Upper lobe of left lung (tissue), 4 donors: ENCODE results near the gene GMIP.

Source experiments
- POLR2A ChIP-seq, 4 donors: fragments of 450-650 bp; IDR thresholded peaks; one replicate each; pipeline ENCODE4 v1.5.1; 2016 to 2017; ENCODE audit warnings: antibody characterized with exemption in 4 of 4, mild to moderate bottlenecking in 2 of 4
- POLR2AphosphoS5 ChIP-seq, 2 donors: sonication (generic); formaldehyde crosslinking; IDR thresholded peaks; one replicate each; pipeline ENCODE4 v1.5.1; 2017; ENCODE audit warnings: antibody characterized with exemption in 2 of 2
- TF ChIP-seq, protein P1 (sequence below), 6 experiments: fragments of 450-650 bp in 4 of 6; fragments of 200-600 bp in 2 of 6; sonication (generic) in 2 of 6; IDR thresholded peaks; one replicate each; pipeline ENCODE4 v1.5.1; 2016 to 2019; ENCODE audit warnings: antibody characterized with exemption in 6 of 6

DNA sequence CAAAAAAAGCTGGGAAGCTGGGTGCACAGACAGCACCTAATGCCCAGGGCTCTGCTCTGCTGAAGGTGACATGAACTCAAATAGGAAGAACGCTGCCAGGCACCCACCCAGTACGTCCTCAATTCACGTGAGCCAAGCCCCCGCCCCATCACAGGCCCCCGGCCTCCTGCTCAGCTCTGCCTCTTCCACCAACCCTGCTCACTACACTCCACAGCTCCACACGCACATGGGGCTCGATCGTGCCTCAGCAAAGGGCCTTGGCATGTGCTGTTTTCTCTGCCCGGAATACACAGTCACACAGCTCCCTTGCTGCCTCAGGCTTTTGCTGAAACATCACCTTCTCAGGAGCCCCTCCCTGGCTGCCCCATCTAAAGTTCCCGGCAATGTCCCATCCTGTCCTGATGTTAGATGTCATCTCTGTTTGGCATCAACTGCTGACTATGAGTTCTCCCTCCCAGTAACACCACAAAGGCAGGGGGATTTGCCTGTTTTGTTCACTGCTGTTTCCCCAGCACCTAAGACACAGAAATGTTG is 17.8 kb upstream of the GMIP start:
- TF ChIP-seq, protein P1, sequence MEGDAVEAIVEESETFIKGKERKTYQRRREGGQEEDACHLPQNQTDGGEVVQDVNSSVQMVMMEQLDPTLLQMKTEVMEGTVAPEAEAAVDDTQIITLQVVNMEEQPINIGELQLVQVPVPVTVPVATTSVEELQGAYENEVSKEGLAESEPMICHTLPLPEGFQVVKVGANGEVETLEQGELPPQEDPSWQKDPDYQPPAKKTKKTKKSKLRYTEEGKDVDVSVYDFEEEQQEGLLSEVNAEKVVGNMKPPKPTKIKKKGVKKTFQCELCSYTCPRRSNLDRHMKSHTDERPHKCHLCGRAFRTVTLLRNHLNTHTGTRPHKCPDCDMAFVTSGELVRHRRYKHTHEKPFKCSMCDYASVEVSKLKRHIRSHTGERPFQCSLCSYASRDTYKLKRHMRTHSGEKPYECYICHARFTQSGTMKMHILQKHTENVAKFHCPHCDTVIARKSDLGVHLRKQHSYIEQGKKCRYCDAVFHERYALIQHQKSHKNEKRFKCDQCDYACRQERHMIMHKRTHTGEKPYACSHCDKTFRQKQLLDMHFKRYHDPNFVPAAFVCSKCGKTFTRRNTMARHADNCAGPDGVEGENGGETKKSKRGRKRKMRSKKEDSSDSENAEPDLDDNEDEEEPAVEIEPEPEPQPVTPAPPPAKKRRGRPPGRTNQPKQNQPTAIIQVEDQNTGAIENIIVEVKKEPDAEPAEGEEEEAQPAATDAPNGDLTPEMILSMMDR (IDR thresholded peaks at IDR 0.05): no peak
- TF ChIP-seq POLR2AphosphoS5 (IDR thresholded peaks at IDR 0.05) (no peak), POLR2A (IDR thresholded peaks at IDR 0.05) (no peak)
